Stimulated activated memory B cell treated with anti-CD40 and anti-IgM and Interleukin-4, amounts not matched to agents 10 μg/mL and 1 μg/mL and 100 μg/mL, for 72 hours (primary cell): ENCODE data around the gene TAF15.

Source experiments
- ATAC-seq: fragments of 150-1000 bp; cut with Tn5 transposase; 2 replicates; pipeline ENCODE4 v1.10.0; 2021
- H3K27ac Mint-ChIP-seq: one replicate; pipeline ENCODE4 v1.8.0; 2022; ENCODE audit warnings: mild to moderate bottlenecking, mixed read lengths
- H3K27me3 Mint-ChIP-seq: one replicate; pipeline ENCODE4 v1.8.0; 2022; ENCODE audit warnings: mixed read lengths
- H3K36me3 Mint-ChIP-seq: one replicate; pipeline ENCODE4 v1.8.0; 2022; ENCODE audit warnings: mixed read lengths
- H3K4me1 Mint-ChIP-seq: one replicate; pipeline ENCODE4 v1.8.0; 2022; ENCODE audit warnings: mixed read lengths
- H3K4me3 Mint-ChIP-seq: one replicate; pipeline ENCODE4 v1.8.0; 2022; ENCODE audit warnings: mild to moderate bottlenecking, moderate library complexity, mixed read lengths
- H3K9me3 Mint-ChIP-seq: one replicate; pipeline ENCODE4 v1.8.0; 2022; ENCODE audit warnings: mixed read lengths

TAF15 gene

GRCh38 chr17:35892091-35893035 lies 83.1 kb downstream of the TAF15 start:
- H3K9me3 Mint-ChIP-seq: no peaks in the 10 kb centered on the region
- H3K36me3 Mint-ChIP-seq: no peaks in the 10 kb centered on the region
- no peaks in the 10 kb centered on the region for H3K27me3 Mint-ChIP-seq
- no peak overlapping the region for H3K27ac Mint-ChIP-seq
- H3K4me1 Mint-ChIP-seq: no peaks in the 10 kb centered on the region
- peak; percentile 64 for ATAC-seq
- no peak overlapping the region for H3K4me3 Mint-ChIP-seq

GRCh38 chr17:35893751-35894150 lies 84.5 kb downstream of the TAF15 start:
- Mint-ChIP-seq H3K9me3 (no peaks in the 10 kb centered on the region), H3K27ac (no peak overlapping the region), H3K4me3 (no peak overlapping the region), H3K27me3 (no peaks in the 10 kb centered on the region), H3K36me3 (no peaks in the 10 kb centered on the region), H3K4me1 (no peaks in the 10 kb centered on the region)
- no peak for ATAC-seq

- Mint-ChIP-seq H3K36me3 (no peaks in the 10 kb centered on the region), H3K9me3 (no peaks in the 10 kb centered on the region), H3K4me1 (no peaks in the 10 kb centered on the region), H3K27ac (no peak overlapping the region), H3K4me3 (no peak overlapping the region), H3K27me3 (no peaks in the 10 kb centered on the region)
- no peak for ATAC-seq
These were observed 84.9 kb downstream of the TAF15 start for GRCh38 chr17:35894206-35894605.

- no peak overlapping the region for H3K4me3 Mint-ChIP-seq
- peak; percentile 67 for ATAC-seq
- H3K9me3 Mint-ChIP-seq: no peaks in the 10 kb centered on the region
- H3K36me3 Mint-ChIP-seq: no peaks in the 10 kb centered on the region
- H3K27ac Mint-ChIP-seq: no peak overlapping the region
- H3K27me3 Mint-ChIP-seq: no peaks in the 10 kb centered on the region
- H3K4me1 Mint-ChIP-seq: no peaks in the 10 kb centered on the region
These were observed 86.6 kb downstream of the TAF15 start for GRCh38 chr17:35895636-35896587.
